Colonic mucosa (tissue), 4 donors: ENCODE results near the gene TICRR. TPM values are rescaled to one million over a fixed set of nuclear protein-coding genes. Genes with fewer than 3 reads are reported as not detected.

Experiments
- DNase-seq: peaks from one replicate; pipeline ENCODE4 v3.0.0-alpha.2; 2020
- H3K27ac ChIP-seq: fragments of 200-600 bp; one replicate; pipeline ENCODE4 v1.8.0; 2021
- H3K27me3 ChIP-seq: fragments of 200-600 bp; one replicate; pipeline ENCODE4 v1.8.0; 2021
- H3K36me3 ChIP-seq: fragments of 200-600 bp; one replicate; pipeline ENCODE4 v1.8.0; 2021
- H3K4me1 ChIP-seq: fragments of 200-600 bp; one replicate; pipeline ENCODE4 v1.8.0; 2021; ENCODE audit warnings: mild to moderate bottlenecking
- H3K4me3 ChIP-seq: fragments of 200-600 bp; one replicate; pipeline ENCODE4 v1.8.0; 2021
- H3K9ac ChIP-seq, 2 donors: one replicate each; pipeline ENCODE4 v1.7.0; 2013; ENCODE audit warnings: control low read depth in 2 of 2, low read depth in 2 of 2, low read length in 2 of 2
- H3K9me3 ChIP-seq: fragments of 200-600 bp; one replicate; pipeline ENCODE4 v1.8.0; 2021
- intact Hi-C: fragments of 100-400 bp; cut with DNase I; formaldehyde crosslinking; loops from one replicate; pipeline ENCODE4 v1.14.1; 2022
- total RNA-seq, 2 donors: library from RNA; stranded (reverse); fragmentation: NEBNext Ultra II Directional in 1 of 2; extraction: Animal tissue kit (Norgen Biotek cat#: 25700) in 1 of 2; gene quantifications; one replicate each; pipeline ENCODE4 v1.2.1, GENCODE V29; 2021
- TF ChIP-seq, protein P1 (sequence below): fragments of 200-600 bp; IDR thresholded peaks from one replicate; pipeline ENCODE4 v1.8.0; 2022; ENCODE audit warnings: antibody characterized with exemption, mild to moderate bottlenecking
- donor health status: healthy.
- donor health status: DM: no; HTN: no; CAD: no.
- donor health status: DM: no; HTN: no; CAD: no.

The TICRR gene, protein sequence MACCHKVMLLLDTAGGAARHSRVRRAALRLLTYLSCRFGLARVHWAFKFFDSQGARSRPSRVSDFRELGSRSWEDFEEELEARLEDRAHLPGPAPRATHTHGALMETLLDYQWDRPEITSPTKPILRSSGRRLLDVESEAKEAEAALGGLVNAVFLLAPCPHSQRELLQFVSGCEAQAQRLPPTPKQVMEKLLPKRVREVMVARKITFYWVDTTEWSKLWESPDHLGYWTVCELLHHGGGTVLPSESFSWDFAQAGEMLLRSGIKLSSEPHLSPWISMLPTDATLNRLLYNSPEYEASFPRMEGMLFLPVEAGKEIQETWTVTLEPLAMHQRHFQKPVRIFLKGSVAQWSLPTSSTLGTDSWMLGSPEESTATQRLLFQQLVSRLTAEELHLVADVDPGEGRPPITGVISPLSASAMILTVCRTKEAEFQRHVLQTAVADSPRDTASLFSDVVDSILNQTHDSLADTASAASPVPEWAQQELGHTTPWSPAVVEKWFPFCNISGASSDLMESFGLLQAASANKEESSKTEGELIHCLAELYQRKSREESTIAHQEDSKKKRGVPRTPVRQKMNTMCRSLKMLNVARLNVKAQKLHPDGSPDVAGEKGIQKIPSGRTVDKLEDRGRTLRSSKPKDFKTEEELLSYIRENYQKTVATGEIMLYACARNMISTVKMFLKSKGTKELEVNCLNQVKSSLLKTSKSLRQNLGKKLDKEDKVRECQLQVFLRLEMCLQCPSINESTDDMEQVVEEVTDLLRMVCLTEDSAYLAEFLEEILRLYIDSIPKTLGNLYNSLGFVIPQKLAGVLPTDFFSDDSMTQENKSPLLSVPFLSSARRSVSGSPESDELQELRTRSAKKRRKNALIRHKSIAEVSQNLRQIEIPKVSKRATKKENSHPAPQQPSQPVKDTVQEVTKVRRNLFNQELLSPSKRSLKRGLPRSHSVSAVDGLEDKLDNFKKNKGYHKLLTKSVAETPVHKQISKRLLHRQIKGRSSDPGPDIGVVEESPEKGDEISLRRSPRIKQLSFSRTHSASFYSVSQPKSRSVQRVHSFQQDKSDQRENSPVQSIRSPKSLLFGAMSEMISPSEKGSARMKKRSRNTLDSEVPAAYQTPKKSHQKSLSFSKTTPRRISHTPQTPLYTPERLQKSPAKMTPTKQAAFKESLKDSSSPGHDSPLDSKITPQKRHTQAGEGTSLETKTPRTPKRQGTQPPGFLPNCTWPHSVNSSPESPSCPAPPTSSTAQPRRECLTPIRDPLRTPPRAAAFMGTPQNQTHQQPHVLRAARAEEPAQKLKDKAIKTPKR (N-terminal part only)
- 10 to 100 TPM in 1 of 2 donors, 1 to 10 TPM in 1; 2.9 to 14.6 TPM for total RNA-seq

- Histone ChIP-seq H3K27ac (no peak within 1 kb of the TSS), H3K36me3 (no peaks in the 10 kb centered on the region), H3K9ac (peak within 1 kb of the TSS; percentile 58 to 61), H3K4me3 (peak within 1 kb of the TSS; percentile 98), H3K27me3 (no peaks in the 10 kb centered on the region), H3K9me3 (no peaks in the 10 kb centered on the region), H3K4me1 (no peaks in the 10 kb centered on the region)
- TF ChIP-seq, protein P1, sequence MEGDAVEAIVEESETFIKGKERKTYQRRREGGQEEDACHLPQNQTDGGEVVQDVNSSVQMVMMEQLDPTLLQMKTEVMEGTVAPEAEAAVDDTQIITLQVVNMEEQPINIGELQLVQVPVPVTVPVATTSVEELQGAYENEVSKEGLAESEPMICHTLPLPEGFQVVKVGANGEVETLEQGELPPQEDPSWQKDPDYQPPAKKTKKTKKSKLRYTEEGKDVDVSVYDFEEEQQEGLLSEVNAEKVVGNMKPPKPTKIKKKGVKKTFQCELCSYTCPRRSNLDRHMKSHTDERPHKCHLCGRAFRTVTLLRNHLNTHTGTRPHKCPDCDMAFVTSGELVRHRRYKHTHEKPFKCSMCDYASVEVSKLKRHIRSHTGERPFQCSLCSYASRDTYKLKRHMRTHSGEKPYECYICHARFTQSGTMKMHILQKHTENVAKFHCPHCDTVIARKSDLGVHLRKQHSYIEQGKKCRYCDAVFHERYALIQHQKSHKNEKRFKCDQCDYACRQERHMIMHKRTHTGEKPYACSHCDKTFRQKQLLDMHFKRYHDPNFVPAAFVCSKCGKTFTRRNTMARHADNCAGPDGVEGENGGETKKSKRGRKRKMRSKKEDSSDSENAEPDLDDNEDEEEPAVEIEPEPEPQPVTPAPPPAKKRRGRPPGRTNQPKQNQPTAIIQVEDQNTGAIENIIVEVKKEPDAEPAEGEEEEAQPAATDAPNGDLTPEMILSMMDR, result no peak
- intact Hi-C loops, result no loop called here
- DNase-seq, result peak; percentile 98
Measured at GRCh38 chr15:89575146-89575655, at the start of gene TICRR. Gene TICRR, plus strand, starts transcription at chr15:89575469. Its CDS starts 118 bp downstream, at chr15:89575587.

DNA sequence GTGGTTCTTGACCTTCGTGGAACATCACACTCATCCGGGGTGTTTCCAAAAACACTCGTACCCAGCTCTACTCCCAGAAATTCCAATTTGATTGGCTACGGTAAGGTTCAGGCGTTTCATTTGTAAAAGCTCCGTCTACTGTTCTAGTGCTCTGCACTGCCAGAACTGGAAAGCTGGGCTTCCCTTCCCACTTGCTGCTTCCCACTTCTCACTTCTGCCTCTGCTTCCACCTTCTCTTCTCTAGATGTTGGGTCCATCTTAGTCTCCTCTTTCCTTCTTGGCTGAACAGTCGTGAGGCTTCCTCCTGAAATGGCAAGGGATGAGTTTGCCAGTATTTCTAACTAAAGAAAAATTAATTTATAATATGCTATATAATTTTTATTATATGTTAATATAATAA, 49.1 kb upstream of the TICRR start:
- H3K9me3 ChIP-seq, result no peaks in the 10 kb centered on the region
- no peak overlapping the region for H3K9ac ChIP-seq
- H3K36me3 ChIP-seq, result no peaks in the 10 kb centered on the region
- H3K27me3 ChIP-seq, result no peaks in the 10 kb centered on the region
- TF ChIP-seq, protein P1, result no peak
- no peaks in the 10 kb centered on the region for H3K4me1 ChIP-seq
- intact Hi-C loops, result no loop called here
- no peak overlapping the region for H3K27ac ChIP-seq
- DNase-seq, result no peak
- no peak overlapping the region for H3K4me3 ChIP-seq

DNA sequence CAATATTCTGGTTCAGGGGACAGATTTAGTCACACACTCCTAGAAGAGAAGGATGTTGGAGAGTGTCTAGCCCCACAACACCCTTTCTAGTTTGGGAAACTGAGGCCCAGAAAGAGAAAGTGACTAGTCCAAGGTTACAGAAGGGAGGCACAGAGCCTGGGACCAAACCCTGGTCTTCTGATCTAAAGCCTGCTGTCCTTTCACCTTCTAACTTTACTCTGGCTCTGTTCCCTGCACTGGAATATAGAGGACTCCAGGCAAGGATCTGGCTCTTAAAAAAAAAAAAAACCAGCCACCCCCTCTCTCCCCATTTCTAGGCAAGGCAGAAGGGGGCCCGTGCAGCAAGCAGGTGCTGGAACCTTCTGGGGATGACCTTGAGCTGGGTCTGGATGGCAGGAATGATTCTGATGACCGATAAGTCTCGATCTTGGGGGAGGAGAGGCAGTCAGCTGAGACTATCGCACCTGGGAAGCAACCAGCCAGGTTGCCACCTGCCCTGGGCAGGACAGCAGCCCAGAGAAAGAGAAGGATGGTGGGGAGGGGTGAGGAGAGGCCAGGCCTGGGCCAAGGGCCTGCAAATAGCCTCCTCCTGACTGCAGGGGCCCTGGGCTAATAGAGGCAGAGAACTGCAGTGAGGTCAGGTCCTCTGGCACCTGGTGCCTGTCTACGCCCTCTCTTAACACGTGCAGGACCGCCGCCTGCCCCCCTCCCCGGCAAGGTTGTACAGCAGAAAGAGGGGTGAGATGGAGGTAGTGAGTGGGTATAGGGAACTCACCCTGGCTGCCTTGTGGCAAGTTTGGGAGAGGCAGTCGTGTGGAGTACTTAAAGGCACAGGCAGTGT, 48.4 kb upstream of the TICRR start:
- Histone ChIP-seq H3K36me3 (no peaks in the 10 kb centered on the region), H3K9ac (no peak overlapping the region), H3K4me3 (no peak overlapping the region), H3K27me3 (no peaks in the 10 kb centered on the region), H3K4me1 (no peaks in the 10 kb centered on the region), H3K27ac (no peak overlapping the region), H3K9me3 (no peaks in the 10 kb centered on the region)
- intact Hi-C loops, result no loop called here
- TF ChIP-seq, protein P1, result no peak
- DNase-seq, result no peak

DNA sequence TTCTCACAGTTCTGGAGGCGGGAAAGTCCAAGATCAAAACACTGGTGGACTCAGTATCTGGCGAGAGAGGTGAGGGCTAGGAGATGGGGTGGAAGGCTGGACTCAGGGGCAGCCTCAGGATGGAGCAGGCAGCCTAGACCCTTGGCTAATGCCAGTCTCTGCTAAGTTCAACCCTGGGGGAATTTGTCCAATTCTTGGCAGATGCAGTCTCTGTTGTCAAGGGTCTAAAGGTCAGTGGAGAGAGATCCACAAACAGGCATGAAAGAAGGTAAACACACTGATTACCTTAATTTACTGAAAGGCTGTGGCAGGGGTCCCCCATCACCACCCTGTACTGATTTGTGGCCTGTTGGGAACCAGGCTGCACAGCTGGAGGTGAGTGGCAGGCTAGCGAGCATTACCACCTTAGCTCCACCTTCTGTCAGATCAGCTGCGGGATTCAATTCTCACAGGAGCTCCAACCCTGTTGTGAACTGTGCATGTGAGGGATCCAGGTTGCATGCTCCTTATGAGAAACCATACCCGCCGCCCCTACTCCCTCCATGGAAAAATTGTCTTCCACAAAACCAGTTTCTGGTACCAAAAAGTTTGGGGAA, 46.4 kb upstream of the TICRR start:
- Histone ChIP-seq H3K9me3 (no peaks in the 10 kb centered on the region), H3K4me1 (no peaks in the 10 kb centered on the region), H3K27ac (no peak overlapping the region), H3K9ac (no peak overlapping the region), H3K4me3 (no peak overlapping the region), H3K27me3 (no peaks in the 10 kb centered on the region), H3K36me3 (no peaks in the 10 kb centered on the region)
- TF ChIP-seq, protein P1, result no peak
- DNase-seq, result no peak
- intact Hi-C loops, result no loop called here
